HG03558 (cell line): ENCODE results near the gene SHOX.
"Not testable (repeated sequence)": the region's sequence is repeated elsewhere in the genome, so short reads cannot be mapped to it uniquely, and the experiment has no call there.

ENCODE experiments used
- ATAC-seq: cut with Tn5 transposase; IDR thresholded peaks from one replicate; pipeline ENCODE4 v1.9.1; 2021; ENCODE audit warnings: moderate number of reproducible peaks; ENCODE audit not compliant: unreplicated experiment; ENCODE audit errors: extremely low read depth

Gene SHOX

GRCh38 chrX:636981-637659 lies 6.5 kb downstream of the SHOX start:
- ATAC-seq: no peak

DNA sequence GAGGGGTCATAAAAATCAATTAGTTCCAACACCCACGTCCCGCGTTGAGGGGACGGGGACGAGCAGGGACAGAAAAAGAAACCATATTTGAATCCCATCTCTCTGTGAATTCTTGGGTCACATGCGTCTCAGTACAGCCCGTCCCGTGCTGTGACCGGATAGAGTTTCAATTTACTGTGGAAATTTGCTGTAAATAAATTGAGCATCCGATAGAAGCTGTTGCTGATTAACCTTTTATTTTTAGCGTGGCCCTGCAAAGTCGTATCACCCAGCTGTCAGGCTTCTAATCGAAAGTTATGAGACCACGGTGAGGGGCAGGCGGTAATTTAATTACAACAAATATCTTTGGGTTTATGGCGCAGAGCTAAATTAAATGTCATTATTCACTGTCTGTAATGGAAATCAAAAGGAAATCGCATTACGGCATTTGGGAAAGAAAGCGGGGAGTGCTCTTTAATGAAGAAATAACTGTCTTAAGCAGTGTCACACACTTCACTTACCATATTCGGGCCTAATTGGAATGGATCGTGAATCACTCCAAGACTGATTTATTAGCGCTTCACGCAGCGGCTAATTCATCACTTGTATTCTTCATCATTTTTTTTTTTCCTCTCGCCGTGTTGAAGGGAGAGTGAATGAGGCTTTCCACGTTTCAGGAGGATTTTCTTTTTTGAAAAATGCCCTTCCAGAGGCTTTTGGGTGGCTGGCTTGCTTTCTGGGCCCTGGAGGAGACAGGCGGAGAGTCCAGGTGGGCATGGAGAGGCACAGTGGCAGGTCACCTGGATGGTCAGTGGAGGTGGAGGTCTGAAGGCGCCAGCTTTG lies 7.3 kb downstream of the SHOX start:
- no peak for ATAC-seq

GRCh38 chrX:638482-639131 lies 8.0 kb downstream of the SHOX start:
- ATAC-seq: no peak

GRCh38 chrX:639151-639550 lies 8.6 kb downstream of the SHOX start:
- ATAC-seq: no peak

DNA sequence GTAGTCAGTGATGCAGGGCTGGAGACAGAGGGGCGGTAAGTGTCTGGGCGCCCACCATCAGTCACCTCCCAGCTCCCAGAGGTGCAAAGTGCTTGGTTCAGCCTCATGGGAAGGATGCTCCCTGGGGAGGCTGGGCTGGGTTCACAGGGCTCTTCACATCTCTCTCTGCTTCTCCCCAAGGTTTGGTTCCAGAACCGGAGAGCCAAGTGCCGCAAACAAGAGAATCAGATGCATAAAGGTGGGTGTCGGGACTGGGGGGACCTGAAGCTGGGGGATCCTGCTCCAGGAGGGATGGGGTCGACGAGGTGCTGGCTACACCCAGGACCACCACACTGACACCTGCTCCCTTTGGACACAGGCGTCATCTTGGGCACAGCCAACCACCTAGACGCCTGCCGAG lies 10.1 kb downstream of the SHOX start:
- no peak for ATAC-seq

GRCh38 chrX:641671-642435 lies 11.3 kb downstream of the SHOX start:
- no peak for ATAC-seq

DNA sequence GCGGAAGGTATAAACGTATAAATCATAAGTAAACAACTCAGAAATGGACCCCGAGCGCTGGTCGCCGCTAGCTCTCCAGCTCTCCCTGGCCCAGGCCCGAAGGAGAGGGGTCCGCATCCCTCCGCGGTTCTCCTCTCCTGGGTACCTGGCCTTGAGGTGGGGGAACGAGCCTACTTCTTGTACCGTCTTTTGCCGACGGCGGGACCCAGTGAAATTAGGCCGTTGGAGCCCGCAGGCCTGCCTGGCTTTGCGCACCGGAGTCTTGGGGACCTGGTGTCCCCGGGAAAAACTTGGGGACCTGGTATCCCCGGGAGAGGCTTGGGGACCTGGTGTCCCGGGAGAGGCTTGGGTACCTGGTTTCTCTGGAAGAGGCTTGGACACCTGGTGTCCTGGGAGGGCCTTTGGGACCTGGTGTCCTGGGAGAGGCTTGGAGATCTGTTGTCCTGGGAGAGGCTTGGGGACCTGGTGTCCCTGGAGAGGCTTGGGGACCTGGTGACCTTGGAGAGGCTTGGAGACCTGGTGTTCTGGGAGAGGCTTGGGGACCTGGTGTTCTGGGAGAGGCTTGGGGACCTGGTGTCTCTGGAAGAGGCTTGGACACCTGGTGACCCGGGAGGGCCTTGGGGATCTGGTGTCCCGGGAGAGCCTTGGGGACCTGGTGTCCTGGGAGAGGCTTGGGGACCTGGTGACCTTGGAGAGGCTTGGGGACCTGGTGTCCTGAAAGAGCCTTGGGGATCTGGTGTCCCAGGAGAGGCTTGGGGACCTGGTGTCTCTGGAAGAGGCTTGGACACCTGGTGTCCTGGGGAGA lies 12.0 kb downstream of the SHOX start:
- ATAC-seq: no peak

- no peak for ATAC-seq
Measured at GRCh38 chrX:643241-643595, 12.6 kb downstream of the SHOX start.

DNA sequence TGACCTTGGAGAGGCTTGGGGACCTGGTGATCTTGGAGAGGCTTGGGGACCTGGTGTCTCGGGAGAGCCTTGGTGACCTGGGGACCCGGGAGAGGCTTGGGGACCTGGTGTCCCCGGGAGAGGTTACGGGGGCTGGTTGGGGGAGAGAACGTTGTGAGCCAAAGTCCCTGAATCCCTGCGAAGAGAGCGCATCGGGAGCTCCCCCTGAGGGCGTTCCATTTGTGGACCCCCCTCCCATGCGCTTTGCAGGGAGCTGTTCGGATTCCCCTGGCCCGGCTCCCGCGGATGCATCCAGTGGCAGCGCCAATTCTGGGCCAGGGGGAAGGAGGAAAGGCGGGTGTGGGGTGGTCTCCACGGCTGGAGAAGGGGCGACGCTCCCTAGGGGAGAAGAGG lies 13.3 kb downstream of the SHOX start:
- no peak for ATAC-seq

DNA sequence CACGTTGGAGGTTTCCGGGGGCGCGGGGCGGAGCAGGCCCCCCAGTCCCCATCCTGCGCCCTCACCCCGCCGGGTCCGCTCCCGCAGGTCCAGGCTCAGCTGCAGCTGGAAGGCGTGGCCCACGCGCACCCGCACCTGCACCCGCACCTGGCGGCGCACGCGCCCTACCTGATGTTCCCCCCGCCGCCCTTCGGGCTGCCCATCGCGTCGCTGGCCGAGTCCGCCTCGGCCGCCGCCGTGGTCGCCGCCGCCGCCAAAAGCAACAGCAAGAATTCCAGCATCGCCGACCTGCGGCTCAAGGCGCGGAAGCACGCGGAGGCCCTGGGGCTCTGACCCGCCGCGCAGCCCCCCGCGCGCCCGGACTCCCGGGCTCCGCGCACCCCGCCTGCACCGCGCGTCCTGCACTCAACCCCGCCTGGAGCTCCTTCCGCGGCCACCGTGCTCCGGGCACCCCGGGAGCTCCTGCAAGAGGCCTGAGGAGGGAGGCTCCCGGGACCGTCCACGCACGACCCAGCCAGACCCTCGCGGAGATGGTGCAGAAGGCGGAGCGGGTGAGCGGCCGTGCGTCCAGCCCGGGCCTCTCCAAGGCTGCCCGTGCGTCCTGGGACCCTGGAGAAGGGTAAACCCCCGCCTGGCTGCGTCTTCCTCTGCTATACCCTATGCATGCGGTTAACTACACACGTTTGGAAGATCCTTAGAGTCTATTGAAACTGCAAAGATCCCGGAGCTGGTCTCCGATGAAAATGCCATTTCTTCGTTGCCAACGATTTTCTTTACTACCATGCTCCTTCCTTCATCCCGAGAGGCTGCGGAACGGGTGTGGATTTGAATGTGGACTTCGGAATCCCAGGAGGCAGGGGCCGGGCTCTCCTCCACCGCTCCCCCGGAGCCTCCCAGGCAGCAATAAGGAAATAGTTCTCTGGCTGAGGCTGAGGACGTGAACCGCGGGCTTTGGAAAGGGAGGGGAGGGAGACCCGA lies 14.0 kb downstream of the SHOX start:
- ATAC-seq: no peak

- ATAC-seq: no peak
Measured at GRCh38 chrX:646228-646495, 15.6 kb downstream of the SHOX start.

DNA sequence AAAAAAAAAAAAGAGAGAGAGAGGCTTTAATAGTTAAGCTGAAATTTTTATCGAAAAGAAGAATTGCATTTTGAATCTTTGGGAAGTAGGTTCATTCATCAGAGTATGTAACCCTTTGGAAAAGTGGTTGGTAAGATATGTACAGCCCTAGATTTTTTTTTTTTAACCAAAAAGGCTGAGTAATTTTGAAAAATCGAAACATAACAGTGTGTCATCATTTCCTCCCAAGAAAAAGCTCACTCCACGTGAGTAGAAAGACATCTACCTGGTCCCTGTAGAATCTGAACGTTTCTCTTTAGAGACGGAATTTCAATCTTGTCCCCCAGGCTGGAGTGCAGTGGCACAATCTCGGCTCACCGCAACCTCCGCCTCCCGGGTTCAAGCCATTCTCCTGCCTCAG lies 16.2 kb downstream of the SHOX start:
- no peak for ATAC-seq

DNA sequence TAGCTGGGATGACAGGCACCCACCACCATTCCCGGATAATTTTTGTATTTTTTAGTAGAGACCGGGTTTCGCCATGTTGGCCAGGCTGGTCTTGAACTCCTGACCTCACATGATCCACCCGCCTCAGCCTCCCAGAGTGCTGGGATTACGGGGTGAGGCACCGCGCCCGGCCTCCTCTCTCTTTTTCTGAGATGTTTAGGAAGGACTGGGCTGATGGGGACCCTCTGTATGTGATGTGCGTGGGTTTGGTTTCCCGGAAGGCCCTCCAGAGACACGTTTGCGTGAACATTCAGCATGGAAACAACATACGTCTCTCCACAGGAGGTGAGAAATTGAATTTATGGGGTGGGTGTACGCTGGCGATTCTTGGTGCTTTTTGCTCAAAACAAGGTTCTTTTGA lies 18.6 kb downstream of the SHOX start:
- ATAC-seq: no peak

DNA sequence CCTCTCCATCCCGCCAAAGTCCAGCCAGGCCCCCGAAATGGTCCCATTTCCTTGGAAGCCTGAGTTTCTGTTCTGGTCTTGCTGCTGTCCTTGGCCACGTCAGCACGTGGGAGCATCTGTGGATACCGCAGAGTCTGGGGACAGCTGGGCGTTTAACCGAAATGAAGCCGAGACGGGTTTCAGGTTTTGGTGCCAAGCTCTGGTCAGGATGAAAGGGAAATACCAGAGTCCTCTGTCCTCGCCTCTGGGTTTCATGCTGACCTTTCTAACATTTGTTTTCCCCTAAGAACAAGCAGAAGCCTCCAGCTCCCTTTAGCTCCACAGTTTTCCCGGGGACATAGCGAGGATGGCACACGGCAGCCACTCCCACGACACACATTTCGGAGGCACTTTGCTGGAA lies 19.7 kb downstream of the SHOX start:
- no peak for ATAC-seq

GRCh38 chrX:650811-651210 lies 20.2 kb downstream of the SHOX start:
- no peak for ATAC-seq

GRCh38 chrX:651922-652321 lies 21.3 kb downstream of the SHOX start:
- ATAC-seq: not testable (repeated sequence)

- ATAC-seq: no peak
Measured at GRCh38 chrX:652341-652741, 21.8 kb downstream of the SHOX start.

DNA sequence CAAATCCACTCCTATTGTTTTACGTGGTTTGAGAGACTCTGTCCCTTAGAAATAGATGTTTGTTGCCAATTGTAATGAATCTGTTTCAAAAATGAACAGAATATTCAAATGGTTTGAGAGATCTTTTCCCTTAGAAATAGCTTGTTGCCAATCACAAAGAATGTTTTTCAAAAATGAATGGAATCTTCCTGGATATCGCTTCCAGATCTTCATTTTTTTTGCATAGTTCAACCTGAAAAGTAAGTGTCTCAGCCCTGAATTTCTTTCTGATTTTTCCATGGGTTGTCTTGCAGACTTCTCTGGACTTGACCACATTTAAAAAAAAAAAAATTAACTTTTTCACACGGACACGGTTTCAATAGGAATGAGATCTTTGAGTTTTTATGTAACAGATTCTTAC lies 22.7 kb downstream of the SHOX start:
- ATAC-seq: no peak

GRCh38 chrX:661154-661553 lies 30.6 kb downstream of the SHOX start:
- ATAC-seq: no peak
